ENCODE data around the gene SYNJ2.

- no peak for TF ChIP-seq POLR2A (IDR thresholded peaks at IDR 0.05; ENCODE audit: low read depth, low read length)
- no peak for TF ChIP-seq CTCF (IDR thresholded peaks at IDR 0.05; ENCODE audit: extremely low read depth in 1 of 2, insufficient read depth in 1 of 2, low read depth in 1 of 2, low read length in 2 of 2)
- no peak for TF ChIP-seq MYC (IDR thresholded peaks at IDR 0.05; ENCODE audit: low read depth, low read length)
These were observed 3.1 kb downstream of the SYNJ2 start for GRCh38 chr6:157984686-157985225.
